ENCODE data around the gene EDIL3.

The EDIL3 gene

DNA sequence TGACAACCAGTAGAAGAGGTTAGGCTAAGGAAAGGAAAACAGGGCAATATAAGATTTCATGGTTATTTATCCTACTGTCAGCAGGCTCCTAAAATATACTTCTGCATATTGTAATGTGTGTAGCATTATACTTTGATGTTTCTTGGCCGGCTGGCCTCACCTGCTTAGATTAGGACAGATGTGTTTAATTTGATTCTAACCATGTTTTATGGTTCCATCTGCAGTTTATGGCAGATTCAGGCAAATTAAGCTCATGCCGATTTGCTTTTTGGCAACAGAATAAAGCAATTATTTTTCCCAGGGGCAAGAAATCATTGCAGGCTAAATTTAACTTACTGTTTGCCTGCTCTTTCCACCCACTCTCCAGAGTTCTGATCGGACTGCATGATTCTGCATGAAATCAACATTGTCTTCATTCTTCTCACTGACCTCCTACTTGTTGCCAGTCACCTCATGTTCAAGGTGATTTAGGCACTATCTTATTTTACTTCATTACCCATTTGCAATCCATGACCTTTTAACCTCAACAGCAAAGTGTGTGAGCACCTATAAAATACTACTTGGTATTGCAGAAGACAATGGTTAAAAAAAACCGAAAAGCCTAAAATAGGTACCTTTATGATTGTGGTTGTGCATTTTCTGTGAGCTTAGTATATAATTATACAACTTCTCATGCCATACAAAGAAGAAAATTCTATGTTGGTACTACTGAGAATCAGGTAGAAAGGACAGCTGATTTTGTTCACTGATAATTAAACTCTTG lies 125.2 kb downstream of the EDIL3 start:
- no peak for DNase-seq (ENCODE audit: low read depth)

DNA sequence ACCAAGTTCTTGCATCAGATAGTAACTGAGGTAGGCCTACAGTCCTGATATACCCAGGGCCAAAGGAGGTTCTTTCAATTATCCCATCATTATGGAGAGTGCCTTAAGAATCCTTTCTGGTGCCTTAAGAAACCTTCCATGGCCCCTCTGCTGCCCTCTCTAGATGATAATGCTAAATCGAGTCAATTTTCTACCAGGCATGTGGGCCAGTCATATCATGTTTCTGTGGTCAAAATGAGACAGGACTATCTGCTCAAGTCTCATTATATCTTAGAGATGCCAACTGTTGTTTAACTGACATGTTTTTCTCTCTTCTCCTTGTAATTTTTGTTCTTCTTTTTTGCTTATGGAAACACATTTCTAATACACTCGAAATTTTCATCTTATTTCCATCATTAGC lies 127.6 kb downstream of the EDIL3 start:
- no peak for DNase-seq (ENCODE audit: low read depth)

DNA sequence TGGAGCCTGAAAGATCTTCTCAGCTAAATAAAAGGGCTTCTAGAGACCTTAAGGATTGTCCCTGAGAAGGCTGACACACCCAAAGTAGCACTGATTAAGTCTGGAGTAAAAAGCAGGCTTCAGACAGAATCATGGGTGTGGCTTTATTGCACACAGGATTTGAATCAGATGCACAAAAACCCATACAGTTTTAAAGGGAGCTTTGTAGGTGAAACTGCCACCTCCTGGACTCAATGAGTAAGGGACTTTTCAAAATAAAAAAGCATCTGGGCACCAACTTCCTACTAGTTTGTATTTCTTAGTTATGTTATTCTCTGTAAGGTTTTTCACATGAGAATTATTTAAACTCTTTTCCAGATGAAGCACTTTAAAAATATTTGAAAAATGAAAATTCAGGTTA lies 129.4 kb downstream of the EDIL3 start:
- no peak for DNase-seq (ENCODE audit: low read depth)

DNA sequence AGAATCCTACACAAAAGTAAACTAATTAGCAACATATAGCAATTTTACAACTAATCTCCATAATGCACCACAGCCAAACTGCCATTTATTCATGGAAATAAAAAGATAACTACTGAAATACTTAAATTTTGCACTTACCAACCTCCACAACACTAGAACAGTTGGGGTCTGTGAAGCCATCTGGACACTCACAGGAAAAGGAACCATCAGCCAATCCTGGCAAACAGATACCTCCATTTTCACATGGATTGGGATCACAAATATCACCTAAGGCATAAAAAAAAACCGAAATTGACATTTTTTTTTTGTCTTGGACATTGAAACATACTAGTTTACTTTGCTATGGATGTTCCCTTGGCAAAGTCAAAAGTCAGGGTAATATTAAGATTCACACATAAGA lies 130.7 kb downstream of the EDIL3 start:
- no peak for DNase-seq (ENCODE audit: low read depth)

DNA sequence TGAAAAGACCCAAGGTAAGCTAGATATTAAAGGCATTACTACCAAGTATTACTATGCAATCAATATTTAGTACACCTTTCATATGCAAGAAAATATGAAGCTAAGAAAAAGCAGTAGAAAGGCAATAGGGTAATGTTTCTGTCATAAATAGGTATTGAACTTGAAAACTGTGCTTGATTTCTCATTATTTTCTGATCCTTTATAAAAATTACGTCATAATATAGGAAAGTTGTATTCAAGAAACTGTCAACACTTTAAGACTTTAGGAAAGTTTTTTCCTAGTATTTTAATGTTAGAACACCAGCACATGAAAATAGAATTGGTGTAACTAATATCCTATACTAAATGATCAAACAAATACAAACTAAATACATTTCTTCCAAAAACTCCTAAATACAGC lies 133.2 kb downstream of the EDIL3 start:
- DNase-seq (ENCODE audit: low read depth) = no peak

DNA sequence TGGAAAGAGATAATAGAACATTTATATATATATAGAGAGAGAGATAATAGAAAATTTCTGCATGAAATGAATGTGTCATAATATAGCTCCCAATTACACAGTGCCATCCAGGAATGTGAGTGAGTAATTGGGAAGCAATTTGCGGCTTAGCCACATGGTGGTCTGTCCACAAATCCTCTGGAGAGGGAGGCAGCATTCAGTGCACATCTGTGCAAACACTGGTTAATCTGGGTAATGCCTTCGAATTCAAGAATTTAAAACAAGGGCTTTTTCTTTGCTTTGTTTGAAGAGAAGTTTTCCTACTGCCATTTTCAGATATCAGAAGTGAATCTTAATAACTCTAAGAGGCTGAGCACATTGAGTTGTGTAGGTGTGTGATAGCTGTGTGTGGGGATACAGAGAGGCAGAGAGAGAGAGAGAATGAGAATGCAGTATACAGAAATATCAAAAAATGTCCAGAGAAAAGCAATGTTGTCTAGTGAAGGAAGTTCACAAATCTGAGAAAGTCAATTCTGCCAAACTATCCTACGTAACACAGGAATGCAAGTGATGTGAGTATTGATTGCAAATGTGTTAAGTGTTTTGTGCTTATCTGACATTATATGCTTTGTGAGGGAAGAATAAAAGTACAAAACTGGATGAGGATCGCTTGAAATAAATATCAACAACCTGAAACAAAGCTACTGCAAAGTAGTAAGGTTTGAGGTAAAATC lies 134.6 kb downstream of the EDIL3 start:
- DNase-seq (ENCODE audit: low read depth) = no peak

DNA sequence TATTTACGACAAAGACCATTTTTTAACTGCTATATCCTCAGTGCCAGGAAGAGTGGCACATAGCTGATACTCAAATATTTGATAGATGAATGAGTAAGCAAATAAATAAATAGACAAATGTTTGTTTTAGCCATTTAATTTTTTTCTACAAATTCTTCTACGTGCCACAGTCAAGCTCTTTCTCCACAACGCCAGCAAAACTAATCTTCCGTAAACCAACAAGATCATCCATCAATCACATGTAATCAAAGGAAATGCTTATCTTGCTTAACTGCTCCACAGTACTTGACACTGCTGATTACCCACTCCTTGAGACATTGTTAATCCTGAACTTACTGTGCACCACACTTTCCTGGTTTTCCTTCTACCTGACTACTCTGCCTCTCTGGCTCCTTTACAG lies 136.7 kb downstream of the EDIL3 start:
- no peak for DNase-seq (ENCODE audit: low read depth)

DNA sequence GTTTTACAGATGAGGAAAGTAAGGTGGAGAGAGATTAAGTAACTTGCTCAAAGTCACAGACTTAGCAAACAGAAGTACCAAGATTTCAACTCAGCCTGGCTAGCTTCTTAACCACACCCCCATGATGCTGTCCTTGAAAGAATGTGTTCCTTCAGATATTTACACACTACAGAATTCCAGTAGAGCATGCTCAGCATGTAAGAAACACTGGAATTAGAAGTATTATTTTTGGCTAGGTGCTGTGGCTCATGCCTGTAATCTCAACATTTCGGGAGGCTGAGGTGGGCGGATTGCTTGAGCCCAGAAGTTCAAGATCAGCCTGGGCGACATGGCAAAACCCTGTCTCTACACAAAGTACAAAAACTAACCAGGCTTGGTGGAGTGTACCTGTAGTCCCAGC lies 142.4 kb downstream of the EDIL3 start:
- no peak for DNase-seq (ENCODE audit: low read depth)

DNA sequence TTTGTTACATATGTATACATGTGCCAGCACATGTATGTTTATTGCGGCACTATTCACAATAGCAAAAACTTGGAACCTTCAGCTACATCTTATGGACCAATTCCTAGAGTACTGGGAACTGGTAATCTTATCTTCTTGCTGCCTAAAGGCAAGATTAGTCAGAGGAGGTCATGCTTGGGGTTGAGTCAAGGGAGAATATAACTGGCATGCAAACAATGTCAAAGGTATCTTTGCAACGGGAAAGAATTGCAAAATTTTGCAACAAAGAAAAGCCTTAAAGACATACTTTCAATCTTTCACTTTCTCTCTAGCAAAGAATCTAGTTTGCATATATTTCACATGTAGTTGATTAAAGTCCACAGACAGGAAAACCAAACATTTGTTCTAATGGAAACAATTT lies 145.2 kb downstream of the EDIL3 start:
- DNase-seq (ENCODE audit: low read depth) = no peak

DNA sequence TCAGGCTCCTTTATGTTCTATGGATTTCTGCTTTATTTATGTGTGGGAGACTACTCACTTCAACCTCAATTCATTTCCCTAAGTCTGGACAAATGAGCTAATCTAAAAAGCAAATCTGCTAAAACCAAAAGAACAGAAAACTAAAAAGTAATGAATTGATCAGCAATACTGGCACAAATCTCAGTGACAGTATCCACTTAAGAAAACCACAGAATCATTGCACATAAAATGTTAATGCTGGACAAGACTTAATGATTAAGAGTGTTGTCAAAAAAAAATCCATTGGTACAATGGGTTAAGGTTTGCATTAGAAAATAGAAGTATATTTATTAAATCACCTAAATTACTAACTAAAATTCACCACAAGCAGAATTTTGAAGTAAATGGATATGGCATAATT lies 147.6 kb downstream of the EDIL3 start:
- DNase-seq (ENCODE audit: low read depth) = no peak

DNA sequence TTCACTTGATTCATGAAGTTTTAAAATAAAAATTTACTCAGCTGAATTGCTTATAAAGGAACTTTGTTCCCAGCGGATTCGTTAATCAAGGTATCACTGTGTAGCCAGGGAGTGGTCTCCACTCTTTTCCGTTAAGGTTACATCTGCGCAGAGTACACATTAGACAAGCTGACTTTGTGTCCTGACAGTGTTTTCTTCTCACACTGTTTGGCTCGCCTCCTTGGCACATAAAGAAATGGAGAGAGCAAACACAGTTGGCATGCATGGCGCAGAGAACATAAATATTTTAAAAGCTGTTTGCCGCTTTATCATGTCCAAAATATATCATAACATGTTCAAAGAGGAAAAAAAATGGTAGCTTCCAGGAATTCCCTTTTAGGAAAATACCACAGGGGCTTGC lies 153.2 kb downstream of the EDIL3 start:
- DNase-seq (ENCODE audit: low read depth) = no peak

DNA sequence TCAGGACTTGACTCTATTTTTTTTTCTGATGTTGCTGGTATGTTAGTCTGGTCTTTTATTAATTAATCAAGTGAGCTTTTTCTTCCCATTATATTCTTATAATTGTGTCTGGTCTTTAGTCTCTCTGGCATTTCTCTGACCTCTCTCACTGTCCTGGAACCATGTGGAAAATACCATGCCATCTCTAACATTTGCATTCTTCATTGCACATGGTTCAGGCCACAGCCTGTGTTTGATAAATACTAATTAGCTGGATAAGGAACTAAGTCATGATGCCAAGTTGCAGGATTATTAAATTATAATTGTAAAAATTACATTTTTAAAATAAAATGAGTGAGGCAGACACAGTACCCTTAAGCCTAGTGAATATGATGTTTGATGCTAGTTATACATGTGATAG lies 155.6 kb downstream of the EDIL3 start:
- DNase-seq (ENCODE audit: low read depth) = no peak

DNA sequence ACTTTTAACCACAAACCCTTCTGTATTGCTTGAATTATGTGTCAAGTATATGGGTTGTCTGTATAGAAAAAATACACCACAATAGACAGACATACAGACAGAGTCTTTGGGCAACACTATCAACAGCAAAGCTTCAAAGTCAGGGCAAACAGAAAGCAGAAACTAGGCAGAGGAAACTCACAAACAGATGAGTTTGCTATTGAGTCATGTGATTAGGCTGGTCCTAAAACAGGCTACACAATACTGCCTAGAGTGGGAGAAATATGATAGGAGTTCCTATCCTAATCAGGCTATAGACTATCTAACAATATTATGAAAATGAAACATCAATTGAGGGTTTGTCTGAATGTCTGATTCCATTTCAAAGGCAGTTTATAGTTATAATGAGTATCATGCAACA lies 156.4 kb downstream of the EDIL3 start:
- DNase-seq (ENCODE audit: low read depth) = no peak

DNA sequence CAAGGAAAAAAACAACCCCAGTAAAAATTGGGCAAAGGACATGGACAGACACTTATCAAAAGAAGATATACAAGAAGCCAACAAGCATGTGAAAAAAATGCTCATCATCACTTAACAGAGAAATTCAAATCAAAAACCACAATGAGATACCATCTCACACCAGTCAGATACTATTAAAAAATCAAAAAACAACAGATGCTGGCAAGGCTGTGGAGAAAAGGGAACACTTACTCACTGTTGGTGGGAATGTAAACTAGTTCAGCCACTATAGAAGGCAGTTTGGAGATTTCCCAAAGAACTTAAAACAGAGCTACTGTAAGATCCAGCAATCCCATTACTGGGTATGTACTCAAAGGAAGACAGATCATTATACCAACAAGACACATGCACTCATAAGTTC lies 157.4 kb downstream of the EDIL3 start:
- no peak for DNase-seq (ENCODE audit: low read depth)

DNA sequence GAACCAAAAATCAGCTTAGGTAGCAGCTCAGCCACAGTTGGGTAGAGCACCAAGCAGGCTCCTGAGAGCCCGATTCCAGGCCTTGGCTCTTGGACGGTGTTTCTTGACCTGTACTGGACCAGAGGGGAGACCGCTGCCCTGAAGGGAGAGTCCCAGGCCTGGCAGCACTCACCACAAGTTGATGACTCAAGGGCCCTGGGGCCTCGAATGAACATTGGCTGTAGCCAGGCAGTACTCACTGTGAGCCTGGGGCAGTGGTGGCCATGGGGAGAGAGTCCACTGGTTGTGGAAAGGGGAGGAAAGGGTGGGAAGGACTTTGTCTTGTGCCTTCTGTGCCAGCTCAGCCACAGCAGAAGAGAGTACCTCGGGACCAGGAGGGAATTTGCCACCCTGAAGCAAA lies 166.1 kb downstream of the EDIL3 start:
- no peak for DNase-seq (ENCODE audit: low read depth)

DNA sequence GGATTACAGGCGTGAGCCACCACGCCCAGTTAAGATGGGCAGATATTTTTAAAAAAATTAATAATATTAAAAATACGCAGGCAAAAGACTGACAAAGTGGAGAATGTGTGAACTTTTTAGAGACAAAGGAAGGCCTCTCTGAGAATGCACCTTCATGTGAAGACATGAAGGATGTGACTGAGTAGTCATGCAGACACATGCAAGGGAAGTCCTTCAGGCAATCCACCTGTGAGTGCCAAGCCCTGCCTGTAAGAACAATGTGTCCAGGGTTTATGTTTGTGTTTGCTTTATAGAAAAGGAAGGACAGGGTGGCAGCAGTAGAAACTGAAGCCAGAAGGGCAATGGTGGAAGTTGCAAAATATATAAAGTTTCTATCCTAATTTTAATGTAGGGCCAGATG lies 169.2 kb downstream of the EDIL3 start:
- no peak for DNase-seq (ENCODE audit: low read depth)

DNA sequence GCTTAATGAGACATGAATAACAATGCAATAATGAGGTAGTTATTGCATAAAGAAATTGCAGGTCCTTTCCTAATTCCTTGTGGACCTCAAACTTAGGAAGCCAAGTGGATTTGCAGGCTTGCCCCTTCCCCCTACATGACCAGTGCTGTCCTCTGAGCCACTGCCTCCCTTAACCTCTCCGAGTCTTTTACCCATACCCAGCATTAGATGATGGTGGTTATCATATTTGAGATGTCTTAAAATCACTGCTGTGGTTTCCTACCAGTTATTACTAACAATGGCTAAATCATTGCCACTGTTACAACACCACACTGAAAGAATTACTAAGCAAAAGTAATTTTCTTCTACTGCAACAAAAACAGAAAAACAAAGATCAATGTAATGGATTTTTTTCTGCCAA lies 170.8 kb downstream of the EDIL3 start:
- DNase-seq (ENCODE audit: low read depth) = no peak

DNA sequence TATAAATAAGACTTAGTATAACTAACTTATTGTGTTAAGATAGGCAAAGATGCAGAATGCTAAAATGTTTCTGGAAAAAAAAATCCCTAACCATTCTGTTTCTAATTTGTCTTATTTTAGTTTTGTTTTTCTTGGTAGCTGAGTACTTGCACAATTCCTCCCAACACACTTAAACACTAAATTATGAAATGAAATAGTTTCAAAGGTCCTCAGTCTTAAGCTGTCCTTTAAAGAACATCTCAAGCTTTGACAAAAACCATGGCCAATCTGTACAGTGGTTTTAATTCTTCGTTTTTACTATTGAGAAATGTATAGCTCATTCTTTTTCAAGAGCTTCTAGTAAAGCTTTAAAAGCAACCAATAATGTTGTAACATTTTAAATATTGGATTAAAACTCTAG lies 171.5 kb downstream of the EDIL3 start:
- DNase-seq (ENCODE audit: low read depth) = no peak

DNA sequence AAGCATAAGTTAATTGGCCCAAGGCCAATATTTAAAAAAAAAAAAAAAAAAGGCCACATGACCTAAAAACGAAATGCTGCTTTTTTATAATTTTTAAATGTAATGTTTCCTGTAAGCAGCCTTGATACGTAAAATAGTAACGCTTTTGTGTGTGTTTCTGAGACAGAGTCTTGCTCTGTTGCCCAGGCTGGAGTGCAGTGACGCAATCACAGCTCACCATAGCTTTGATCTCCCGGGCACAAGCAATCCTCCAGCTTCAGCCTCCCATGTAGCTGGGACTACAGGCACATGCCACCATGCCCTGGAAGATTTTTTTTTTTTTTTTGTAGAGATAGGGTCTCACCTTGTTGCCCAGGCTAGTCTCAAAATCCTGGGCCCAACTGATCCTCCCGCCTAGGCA lies 179.9 kb downstream of the EDIL3 start:
- DNase-seq (ENCODE audit: low read depth) = no peak

DNA sequence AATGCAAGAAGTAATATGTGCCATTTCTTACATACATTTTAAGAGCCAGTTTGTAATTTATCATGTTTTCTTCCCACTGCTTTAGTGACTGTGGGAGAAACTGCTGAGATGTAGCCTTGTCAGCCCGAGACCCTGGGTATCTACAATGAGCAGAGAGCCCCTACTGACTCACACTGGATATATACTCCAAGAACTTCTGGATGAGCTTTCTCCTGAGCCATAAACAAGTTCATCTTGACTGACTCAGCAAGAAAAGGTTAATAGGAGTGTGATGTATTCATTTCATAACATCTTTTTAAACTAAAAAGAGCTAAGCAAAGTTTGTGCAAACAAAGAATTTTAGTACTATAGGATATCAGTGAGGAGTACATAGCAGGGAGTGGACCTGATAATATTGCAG lies 182.5 kb downstream of the EDIL3 start:
- no peak for DNase-seq (ENCODE audit: low read depth)

DNA sequence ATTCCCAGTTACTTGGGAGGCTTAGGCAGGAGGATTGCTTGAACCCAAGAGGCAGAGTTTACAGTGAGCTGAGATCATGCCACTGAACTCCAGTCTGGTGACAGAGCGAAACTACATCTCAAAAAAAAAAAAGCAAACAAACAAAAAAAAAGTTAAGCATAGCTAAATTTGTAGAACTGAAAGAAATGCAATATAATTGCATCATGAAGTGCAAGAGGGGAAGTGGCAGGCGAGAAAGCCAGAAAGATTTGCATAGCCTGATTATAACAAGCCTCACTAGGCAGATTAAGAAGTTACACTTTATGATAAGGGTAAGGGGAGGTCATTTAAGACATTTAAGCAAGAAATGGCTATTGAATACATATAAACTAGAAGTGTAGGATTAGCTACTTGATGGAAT lies 187.1 kb downstream of the EDIL3 start:
- no peak for DNase-seq (ENCODE audit: low read depth)

DNA sequence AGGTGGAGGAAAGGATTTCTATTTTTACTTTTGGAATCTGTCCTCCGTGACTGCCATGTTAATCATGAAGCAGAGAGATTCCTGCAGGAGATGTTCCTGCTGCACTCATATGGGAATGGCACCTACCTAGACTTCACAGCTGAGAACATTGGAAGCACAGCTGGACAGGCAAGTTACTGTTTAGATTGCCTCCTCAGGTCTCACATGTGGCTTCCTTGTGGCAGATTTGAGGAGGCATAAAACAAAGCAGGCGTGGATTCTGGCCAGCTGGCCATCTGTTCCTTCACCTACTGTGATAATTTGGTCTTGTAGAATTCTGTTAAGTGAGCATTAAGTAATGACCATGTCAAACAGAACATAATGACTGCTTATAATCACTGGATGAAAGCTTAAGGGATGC lies 193.4 kb downstream of the EDIL3 start:
- no peak for DNase-seq (ENCODE audit: low read depth)

DNA sequence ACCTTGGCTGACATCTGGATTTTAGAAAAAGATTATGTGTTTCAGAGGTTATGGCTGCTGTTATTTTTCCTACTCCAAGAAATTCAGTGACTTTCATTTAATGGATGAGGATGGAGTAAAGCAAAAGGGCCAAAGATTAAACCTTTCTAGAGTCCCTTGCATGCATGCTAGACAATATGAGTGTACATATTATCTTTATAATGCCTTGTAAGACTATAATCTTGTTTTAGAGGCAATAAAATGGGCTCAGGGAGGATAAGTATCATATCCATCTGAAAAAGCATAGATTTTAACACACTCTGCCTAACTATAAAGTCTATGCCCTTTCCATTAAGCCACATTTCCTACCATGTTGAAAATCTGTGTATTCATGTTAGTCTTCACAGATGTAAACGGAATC lies 199.8 kb downstream of the EDIL3 start:
- no peak for DNase-seq (ENCODE audit: low read depth)

DNA sequence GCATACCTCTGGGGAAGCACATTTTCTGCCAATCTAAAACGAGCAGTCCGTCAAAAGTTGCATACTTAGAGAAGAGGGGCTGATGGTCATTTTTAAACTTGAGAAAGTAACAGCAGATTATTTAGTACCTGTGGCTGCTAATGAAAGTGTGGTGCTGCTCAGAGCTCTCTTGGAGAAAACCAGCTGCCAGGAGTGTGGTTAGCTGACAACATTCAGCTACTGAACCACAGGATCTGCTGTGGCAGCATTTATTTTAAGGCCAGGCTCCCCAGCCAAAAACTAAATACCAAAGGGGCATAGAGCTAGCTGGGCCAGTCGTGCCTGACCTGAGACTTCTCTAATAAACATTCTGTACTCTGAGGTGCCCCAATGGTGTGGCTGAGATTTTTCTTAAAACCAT lies 203.6 kb downstream of the EDIL3 start:
- DNase-seq (ENCODE audit: low read depth) = no peak

Measured in stimulated activated CD8-positive, alpha-beta memory T cell treated with anti-CD3 and anti-CD28 coated beads, Interleukin-4, amount 100 ng/mL, for 24 hours (primary cell).